Gastrocnemius medialis (tissue), 4 donors: ENCODE results near the gene TMC8. TPM values are rescaled to one million over a fixed set of nuclear protein-coding genes. Genes with fewer than 3 reads are reported as not detected.

Source experiments
- ATAC-seq, 2 donors: fragments of 150-250 bp; one replicate each; pipeline ENCODE4 v1.9.1; 2016
- DNase-seq, 2 donors: peaks; one replicate each; pipeline ENCODE4 v3.0.0-alpha.2; 2019
- H3K27ac ChIP-seq, 4 donors: fragments of 200-600 bp; sonication (generic); 1 replicate in 1 of 4; 2 replicates in 3 of 4; pipeline ENCODE4 v1.5.1; 2016 to 2018; ENCODE audit warnings: mild to moderate bottlenecking in 2 of 4, moderate library complexity in 1 of 4
- H3K27me3 ChIP-seq, 3 donors: fragments of 200-600 bp; sonication (generic) in 2 of 3; 1 replicate in 1 of 3; 2 replicates in 2 of 3; pipeline versions ENCODE4 v1.5.1 to v1.6.0; 2016 to 2019; ENCODE audit warnings: mild to moderate bottlenecking in 1 of 3, moderate library complexity in 1 of 3
- H3K36me3 ChIP-seq, 2 donors: fragments of 200-600 bp; sonication (generic) in 1 of 2; one replicate each; pipeline ENCODE4 v1.5.1; 2017 to 2018
- H3K4me1 ChIP-seq, 2 donors: fragments of 200-600 bp; sonication (generic) in 1 of 2; one replicate each; pipeline ENCODE4 v1.5.1; 2016 to 2017; ENCODE audit warnings: mild to moderate bottlenecking in 2 of 2
- H3K4me3 ChIP-seq, 4 donors: fragments of 200-600 bp; sonication (generic) in 3 of 4; 1 replicate in 1 of 4; 2 replicates in 3 of 4; pipeline ENCODE4 v1.5.1; 2016 to 2019; ENCODE audit warnings: mild to moderate bottlenecking in 2 of 4
- H3K9me3 ChIP-seq, 3 donors: fragments of 200-600 bp; sonication (generic) in 2 of 3; 1 replicate in 1 of 3; 2 replicates in 2 of 3; pipeline ENCODE4 v1.5.1; 2016 to 2019
- CTCF ChIP-seq, 5 experiments: fragments of 450-650 bp in 3 of 5; fragments of 200-600 bp in 2 of 5; sonication (generic) in 2 of 5; IDR thresholded peaks in 4 of 5; conservative IDR thresholded peaks in 1 of 5; 1 replicate in 4 of 5; 2 replicates in 1 of 5; pipeline ENCODE4 v1.5.1; 2016 to 2019; ENCODE audit warnings: antibody characterized with exemption in 5 of 5, mild to moderate bottlenecking in 3 of 5, moderate library complexity in 3 of 5
- POLR2A ChIP-seq, 2 donors: fragments of 450-650 bp; IDR thresholded peaks; one replicate each; pipeline ENCODE4 v1.6.1; 2017; ENCODE audit warnings: antibody characterized with exemption in 2 of 2, mild to moderate bottlenecking in 2 of 2, moderate library complexity in 2 of 2
- in situ Hi-C, 4 donors: fragments of 200-750 bp; cut with MboI; loops; one replicate each; pipeline versions ENCODE4 v1.15.0 to v1.8.0; 2017; ENCODE audit warnings: low sequenced_read_pairs in 4 of 4
- intact Hi-C: fragments of 100-400 bp; cut with DNase I; formaldehyde crosslinking; loops from one replicate; pipeline ENCODE4 v1.15.1; 2023; ENCODE audit warnings: low total_unique reads
- total RNA-seq, 4 donors: library from RNA; depleted of rRNA; stranded (reverse); fragments of >200 nt; gene quantifications; one replicate each; pipeline versions ENCODE4 v1.1.0 to v1.2.3, GENCODE V29; 2016

The TMC8 gene
- total RNA-seq, 4 donors from 2014 or later, result 0.18 to 1.6 (median 0.65) TPM; not detected in 1

DNA sequence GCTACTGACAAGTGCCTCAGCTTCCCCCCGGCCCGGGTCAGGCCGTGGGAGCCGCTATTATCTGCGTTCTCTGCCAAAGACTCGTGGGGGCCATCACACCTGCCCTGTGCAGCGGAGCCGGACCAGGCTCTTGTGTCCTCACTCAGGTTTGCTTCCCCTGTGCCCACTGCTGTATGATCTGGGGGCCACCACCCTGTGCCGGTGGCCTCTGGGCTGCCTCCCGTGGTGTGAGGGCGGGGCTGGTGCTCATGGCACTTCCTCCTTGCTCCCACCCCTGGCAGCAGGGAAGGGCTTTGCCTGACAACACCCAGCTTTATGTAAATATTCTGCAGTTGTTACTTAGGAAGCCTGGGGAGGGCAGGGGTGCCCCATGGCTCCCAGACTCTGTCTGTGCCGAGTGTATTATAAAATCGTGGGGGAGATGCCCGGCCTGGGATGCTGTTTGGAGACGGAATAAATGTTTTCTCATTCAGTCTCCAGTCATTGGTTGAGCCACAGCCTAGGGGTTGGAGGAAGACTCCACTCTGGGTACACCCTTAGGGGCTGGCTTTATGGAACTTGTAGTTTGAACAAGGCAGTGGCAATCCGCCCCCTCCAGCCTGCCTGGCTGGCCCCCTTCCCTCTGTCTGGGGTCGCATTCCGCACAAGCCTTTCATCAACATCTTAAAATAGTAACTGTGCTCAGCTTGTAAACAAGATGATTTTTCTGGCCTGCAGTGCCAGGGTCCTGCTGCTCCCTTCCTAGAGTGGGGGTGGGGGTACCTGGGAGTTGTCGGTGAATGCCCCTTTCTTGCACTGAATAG is 41.9 kb downstream of the TMC8 start:
- peak; percentile 26 to 34 for ATAC-seq
- Histone ChIP-seq H3K4me1 (peaks cover 61 to 77% of the 10 kb centered on the region in 2 donors), H3K36me3 (peaks cover 0 to 15% of the 10 kb centered on the region in 2 donors), H3K27ac (peak overlapping the region; percentile 88 to 96 (median 94)), H3K27me3 (no peaks in the 10 kb centered on the region), H3K9me3 (no peaks in the 10 kb centered on the region), H3K4me3 (no peak overlapping the region)
- intact Hi-C loops, result no loop called here
- TF ChIP-seq CTCF (IDR thresholded peaks at IDR 0.05 in 4 of 5, conservative IDR thresholded peaks at IDR 0.05 in 1 of 5), result no peak
- peak in 1 of 2 donors; percentile 59 for TF ChIP-seq POLR2A (IDR thresholded peaks at IDR 0.05)
- DNase-seq, result peak; percentile 41 to 69
- in situ Hi-C loops, result no loop called here

GRCh38 chr17:78173097-78173715 is 42.6 kb downstream of the TMC8 start:
- Histone ChIP-seq H3K4me1 (peaks cover 61 to 74% of the 10 kb centered on the region in 2 donors), H3K9me3 (no peaks in the 10 kb centered on the region), H3K27ac (peak overlapping the region; percentile 88 to 96 (median 94)), H3K27me3 (no peaks in the 10 kb centered on the region), H3K36me3 (peaks cover 0 to 15% of the 10 kb centered on the region in 2 donors), H3K4me3 (peak overlapping the region in 1 of 4 donors; percentile 14)
- DNase-seq (peak; percentile 42 to 64), ATAC-seq (peak; percentile 19 to 46)
- in situ Hi-C loops (no loop called here), intact Hi-C loops (no loop called here)
- TF ChIP-seq POLR2A (IDR thresholded peaks at IDR 0.05), result no peak

DNA sequence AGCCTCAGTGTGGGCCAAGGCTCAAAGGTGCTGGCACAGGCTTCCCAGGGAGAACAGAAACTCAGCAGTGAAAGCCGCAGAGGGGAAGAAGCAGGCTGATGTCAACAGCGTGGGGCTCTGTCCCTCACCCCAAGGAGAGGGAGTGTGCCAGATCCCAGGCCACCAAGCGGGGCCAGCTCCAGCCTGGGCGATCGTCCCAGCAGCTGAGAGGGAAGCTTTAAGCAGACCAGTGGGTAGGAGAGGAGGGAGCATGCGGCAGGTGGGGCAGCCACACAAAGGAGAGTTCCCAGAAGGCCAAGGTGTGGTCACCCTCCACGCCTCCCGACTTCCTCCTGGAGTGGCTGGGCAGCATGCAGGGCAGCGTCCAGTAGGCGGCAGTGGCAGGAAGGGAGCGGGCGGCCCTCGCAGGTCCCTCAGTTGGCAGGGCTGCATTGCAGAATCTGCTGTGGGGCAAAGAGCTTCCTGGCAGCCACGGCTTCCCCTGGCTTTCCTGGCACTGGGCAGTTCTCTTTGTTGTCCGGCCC is 43.8 kb downstream of the TMC8 start:
- peak; percentile 43 to 61 for ATAC-seq
- Histone ChIP-seq H3K4me3 (peak overlapping the region; percentile 24 to 37 (median 34)), H3K9me3 (no peaks in the 10 kb centered on the region), H3K27me3 (no peaks in the 10 kb centered on the region), H3K36me3 (peaks cover 0 to 15% of the 10 kb centered on the region in 2 donors), H3K4me1 (peaks cover 63 to 69% of the 10 kb centered on the region in 2 donors), H3K27ac (peak overlapping the region; percentile 88 to 96 (median 94))
- DNase-seq, result peak; percentile 82 to 96
- intact Hi-C loops, result loop anchor here (1.0 kb wide), 1 partner anchor 13 kb away; the partner anchor contains the start of genes AFMID and TK1
- in situ Hi-C loops, result no loop called here
- TF ChIP-seq CTCF (IDR thresholded peaks at IDR 0.05 in 4 of 5, conservative IDR thresholded peaks at IDR 0.05 in 1 of 5) (peak; percentile 70 to 84 (median 80)), POLR2A (IDR thresholded peaks at IDR 0.05) (peak; percentile 47 to 65)

DNA sequence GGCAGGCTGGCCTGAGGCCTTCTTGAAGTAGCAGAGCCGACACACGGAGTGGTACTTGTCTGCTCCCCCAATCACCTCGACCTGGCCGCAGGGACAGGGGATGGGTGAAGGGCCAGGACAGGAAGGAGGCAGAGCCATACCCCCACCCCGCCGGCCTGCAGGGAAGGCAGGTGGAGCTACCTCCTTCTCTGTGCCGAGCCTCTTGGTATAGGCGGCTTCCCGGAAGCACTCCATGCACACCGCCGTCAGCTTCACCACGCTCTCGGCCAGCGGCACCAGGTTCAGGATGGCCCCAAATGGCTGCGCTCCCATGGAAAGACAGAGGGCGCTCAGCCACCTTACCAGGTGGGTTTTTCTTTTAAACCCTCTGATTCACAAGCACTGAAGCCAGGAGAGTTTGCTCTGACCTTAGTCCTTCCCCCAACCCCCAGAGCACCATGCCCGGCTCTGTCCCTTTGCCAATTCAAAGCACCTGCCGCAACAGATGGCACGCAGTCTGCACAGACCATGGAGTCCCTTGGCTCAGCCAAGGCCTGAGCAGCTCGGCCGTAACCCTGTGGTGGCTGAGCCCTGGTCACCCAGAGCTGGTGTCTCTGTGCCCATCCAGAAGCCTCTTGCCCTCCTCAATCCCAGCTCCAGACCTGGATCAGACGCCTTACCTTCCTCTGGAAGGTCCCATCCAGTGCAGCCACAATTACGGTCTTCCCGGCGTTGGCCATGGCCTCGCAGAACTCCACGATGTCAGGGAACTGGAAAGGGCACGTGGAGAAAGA is 44.5 kb downstream of the TMC8 start:
- DNase-seq, result peak; percentile 45 to 79
- peaks cover 0 to 15% of the 10 kb centered on the region in 2 donors for H3K36me3 ChIP-seq
- intact Hi-C loops (loop anchor here (1.0 to 5.0 kb wide), 2 partner anchors 12 to 77 kb away; partner anchors contain the start of genes AFMID and TK1), in situ Hi-C loops (loop anchor here in 1 of 4 donors (5.0 kb wide), 1 partner anchor 63 kb away; no protein-coding TSS in a partner anchor)
- no peaks in the 10 kb centered on the region for H3K27me3 ChIP-seq
- peak; percentile 28 to 34 for ATAC-seq
- H3K4me3 ChIP-seq, result peak overlapping the region; percentile 24 to 37 (median 34)
- H3K27ac ChIP-seq, result peak overlapping the region; percentile 88 to 96 (median 94)
- H3K9me3 ChIP-seq, result no peaks in the 10 kb centered on the region
- peaks cover 65 to 69% of the 10 kb centered on the region in 2 donors for H3K4me1 ChIP-seq
- TF ChIP-seq POLR2A (IDR thresholded peaks at IDR 0.05), result no peak
- TF ChIP-seq CTCF (IDR thresholded peaks at IDR 0.05 in 4 of 5, conservative IDR thresholded peaks at IDR 0.05 in 1 of 5), result peak in 2 of 5 experiments; percentile 6 to 15
